ENCODE results near the gene MEGF10.

MEGF10 gene

DNA sequence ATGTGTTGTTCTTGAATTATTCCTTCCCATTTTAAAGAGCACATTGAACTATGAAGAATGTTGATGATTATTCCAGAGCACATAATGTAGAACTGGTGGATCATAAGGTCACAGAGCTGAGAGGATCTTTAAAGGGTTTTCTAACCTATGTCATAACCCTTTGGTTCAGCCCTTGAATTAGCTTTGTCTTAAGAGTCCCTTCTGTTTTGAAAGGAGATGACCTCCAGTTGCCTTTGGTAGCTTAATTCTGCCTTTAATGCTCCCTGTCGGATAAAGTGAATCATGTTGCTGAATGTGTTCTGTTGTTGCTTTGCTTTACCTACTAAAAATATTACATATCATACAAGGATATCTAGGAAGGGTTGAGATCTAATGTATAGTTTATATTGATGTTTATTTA lies 127.8 kb downstream of the MEGF10 start:
- WGBS, 2 experiments, result 100% methylated on average over 1 of the region's 1 CpG; no CpG with 5 or more reads in 1 of the 2 experiments
- no peaks in the 10 kb centered on the region for H3K4me1 ChIP-seq (ENCODE audit: control insufficient read depth, insufficient read depth, low read length)

DNA sequence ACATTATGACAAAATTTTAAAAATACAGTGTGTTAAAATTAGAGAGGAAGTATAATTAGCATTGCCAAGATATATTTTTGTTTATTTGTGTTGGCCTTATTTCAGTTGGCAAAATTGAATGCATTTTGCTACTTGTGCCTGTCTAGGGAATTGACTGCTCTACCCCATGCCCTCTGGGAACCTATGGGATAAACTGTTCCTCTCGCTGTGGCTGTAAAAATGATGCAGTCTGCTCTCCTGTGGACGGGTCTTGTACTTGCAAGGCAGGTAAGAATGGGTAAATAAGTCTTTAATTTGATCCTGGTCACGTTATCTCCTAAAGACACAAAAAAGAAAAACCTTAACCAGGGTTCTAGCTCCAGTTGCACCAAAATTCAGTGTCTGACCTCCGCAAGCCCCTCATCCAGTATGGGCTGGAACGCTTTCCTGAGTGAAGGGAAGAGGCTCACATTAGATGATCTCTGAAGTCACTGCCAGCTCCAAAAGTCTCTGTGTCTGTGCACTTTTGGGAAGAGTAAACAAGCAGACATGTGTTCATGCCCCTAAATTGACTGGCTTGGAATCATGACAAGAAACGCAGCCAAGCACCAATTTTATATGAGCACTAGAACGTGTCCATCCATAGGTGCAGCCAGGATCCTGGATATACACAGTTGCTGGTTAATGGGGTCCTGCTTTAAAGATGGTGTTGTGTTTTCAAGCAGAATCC lies 128.5 kb downstream of the MEGF10 start:
- no peak overlapping the region for H3K27ac ChIP-seq (ENCODE audit: insufficient read depth, low read depth, low read length, poor library complexity, severe bottlenecking)
- H3K9me3 ChIP-seq (ENCODE audit: control insufficient read depth, low read length), result no peaks in the 10 kb centered on the region
- no peaks in the 10 kb centered on the region for H3K36me3 ChIP-seq (ENCODE audit: control insufficient read depth, insufficient read depth, low read length)
- no peaks in the 10 kb centered on the region for H3K4me1 ChIP-seq (ENCODE audit: control insufficient read depth, insufficient read depth, low read length)
- H3K4me3 ChIP-seq (ENCODE audit: insufficient read depth, low read depth, low read length), result no peak overlapping the region
- no peaks in the 10 kb centered on the region for H3K27me3 ChIP-seq (ENCODE audit: control insufficient read depth, insufficient read depth, low read length, poor library complexity, severe bottlenecking)
- WGBS, 2 experiments, result 90 to 94% methylated on average over 7 of the region's 7 CpGs

More for the DNA sequence above, 127.8 kb downstream of the MEGF10 start:
- Histone ChIP-seq H3K27ac (ENCODE audit: insufficient read depth, low read depth, low read length, poor library complexity, severe bottlenecking) (no peak overlapping the region), H3K4me3 (ENCODE audit: insufficient read depth, low read depth, low read length) (no peak overlapping the region), H3K27me3 (ENCODE audit: control insufficient read depth, insufficient read depth, low read length, poor library complexity, severe bottlenecking) (no peaks in the 10 kb centered on the region), H3K9me3 (ENCODE audit: control insufficient read depth, low read length) (no peaks in the 10 kb centered on the region), H3K36me3 (ENCODE audit: control insufficient read depth, insufficient read depth, low read length) (no peaks in the 10 kb centered on the region)

DNA sequence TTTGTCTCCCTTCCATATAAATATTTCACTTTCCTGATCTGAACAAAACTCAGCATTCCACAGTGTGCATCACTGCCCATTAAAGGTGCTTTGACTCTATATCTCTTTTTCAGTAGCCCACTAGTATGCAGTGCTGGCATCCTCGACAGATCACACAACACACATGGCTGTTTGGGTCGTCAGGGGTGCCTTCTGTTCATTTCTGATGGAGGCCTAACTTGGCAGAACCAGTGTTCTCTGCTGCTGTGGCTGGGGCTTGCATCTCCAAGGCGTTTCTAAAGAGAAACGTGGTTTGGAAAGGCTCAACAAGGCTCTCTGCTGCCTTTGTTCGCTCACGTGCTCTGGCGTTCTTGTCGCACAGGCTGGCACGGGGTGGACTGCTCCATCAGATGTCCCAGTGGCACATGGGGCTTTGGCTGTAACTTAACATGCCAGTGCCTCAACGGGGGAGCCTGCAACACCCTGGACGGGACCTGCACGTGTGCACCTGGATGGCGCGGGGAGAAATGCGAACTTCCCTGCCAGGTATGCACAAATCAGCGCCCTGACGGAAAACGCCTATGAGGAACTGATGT lies 129.2 kb downstream of the MEGF10 start:
- no peaks in the 10 kb centered on the region for H3K36me3 ChIP-seq (ENCODE audit: control insufficient read depth, insufficient read depth, low read length)
- H3K27ac ChIP-seq (ENCODE audit: insufficient read depth, low read depth, low read length, poor library complexity, severe bottlenecking), result no peak overlapping the region
- 96 to 97% methylated on average over 18 of the region's 18 CpGs for WGBS, 2 experiments
- H3K27me3 ChIP-seq (ENCODE audit: control insufficient read depth, insufficient read depth, low read length, poor library complexity, severe bottlenecking), result no peaks in the 10 kb centered on the region
- no peaks in the 10 kb centered on the region for H3K4me1 ChIP-seq (ENCODE audit: control insufficient read depth, insufficient read depth, low read length)
- H3K4me3 ChIP-seq (ENCODE audit: insufficient read depth, low read depth, low read length), result no peak overlapping the region
- H3K9me3 ChIP-seq (ENCODE audit: control insufficient read depth, low read length), result no peaks in the 10 kb centered on the region

DNA sequence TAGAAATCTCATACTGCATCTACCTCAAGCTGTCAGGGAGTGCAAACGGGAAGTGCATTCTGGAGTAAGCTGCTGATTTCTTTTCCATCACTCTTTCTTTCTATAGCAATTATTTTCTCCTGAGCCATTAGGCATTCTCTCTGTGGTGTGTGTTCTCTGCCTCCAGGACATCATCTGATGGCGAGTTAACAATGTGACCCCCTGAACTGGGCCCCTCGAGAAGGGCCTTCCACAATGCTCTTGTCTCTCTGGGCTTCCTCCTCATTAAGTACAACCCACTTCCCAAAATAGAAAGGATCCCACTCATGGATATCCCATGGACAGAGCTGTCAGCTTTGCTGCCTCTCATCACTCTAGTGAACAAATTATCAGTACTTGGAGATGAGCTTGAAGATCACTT lies 130.2 kb downstream of the MEGF10 start:
- Histone ChIP-seq H3K4me3 (ENCODE audit: insufficient read depth, low read depth, low read length) (no peak overlapping the region), H3K27me3 (ENCODE audit: control insufficient read depth, insufficient read depth, low read length, poor library complexity, severe bottlenecking) (no peaks in the 10 kb centered on the region), H3K36me3 (ENCODE audit: control insufficient read depth, insufficient read depth, low read length) (no peaks in the 10 kb centered on the region), H3K27ac (ENCODE audit: insufficient read depth, low read depth, low read length, poor library complexity, severe bottlenecking) (no peak overlapping the region), H3K4me1 (ENCODE audit: control insufficient read depth, insufficient read depth, low read length) (peaks cover 3% of the 10 kb centered on the region), H3K9me3 (ENCODE audit: control insufficient read depth, low read length) (no peaks in the 10 kb centered on the region)
- WGBS, 2 experiments, result 74 to 86% methylated on average over 3 of the region's 3 CpGs

DNA sequence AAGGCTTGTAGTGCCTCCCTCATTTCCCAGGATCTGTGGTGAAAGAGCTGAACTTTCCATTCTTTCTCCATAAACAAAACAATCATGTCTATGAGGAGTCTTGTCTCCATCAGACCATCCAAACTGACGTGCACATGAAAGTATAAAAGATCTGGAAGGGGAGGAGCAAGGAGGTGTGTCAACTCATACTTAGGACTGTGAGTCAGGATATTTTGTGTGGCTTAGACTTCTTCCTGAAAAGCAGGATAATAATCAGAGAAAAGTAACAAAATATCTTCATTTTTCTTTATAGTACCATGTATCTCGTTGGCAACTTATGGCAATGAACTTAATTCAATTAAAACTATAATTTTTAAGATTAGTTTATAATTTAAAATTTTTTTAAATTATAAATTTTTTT lies 130.9 kb downstream of the MEGF10 start:
- Histone ChIP-seq H3K9me3 (ENCODE audit: control insufficient read depth, low read length) (no peaks in the 10 kb centered on the region), H3K4me3 (ENCODE audit: insufficient read depth, low read depth, low read length) (no peak overlapping the region), H3K36me3 (ENCODE audit: control insufficient read depth, insufficient read depth, low read length) (no peaks in the 10 kb centered on the region), H3K27me3 (ENCODE audit: control insufficient read depth, insufficient read depth, low read length, poor library complexity, severe bottlenecking) (no peaks in the 10 kb centered on the region), H3K4me1 (ENCODE audit: control insufficient read depth, insufficient read depth, low read length) (peaks cover 3% of the 10 kb centered on the region), H3K27ac (ENCODE audit: insufficient read depth, low read depth, low read length, poor library complexity, severe bottlenecking) (no peak overlapping the region)
- WGBS, 2 experiments, result 100% methylated on average over 1 of the region's 2 CpGs

DNA sequence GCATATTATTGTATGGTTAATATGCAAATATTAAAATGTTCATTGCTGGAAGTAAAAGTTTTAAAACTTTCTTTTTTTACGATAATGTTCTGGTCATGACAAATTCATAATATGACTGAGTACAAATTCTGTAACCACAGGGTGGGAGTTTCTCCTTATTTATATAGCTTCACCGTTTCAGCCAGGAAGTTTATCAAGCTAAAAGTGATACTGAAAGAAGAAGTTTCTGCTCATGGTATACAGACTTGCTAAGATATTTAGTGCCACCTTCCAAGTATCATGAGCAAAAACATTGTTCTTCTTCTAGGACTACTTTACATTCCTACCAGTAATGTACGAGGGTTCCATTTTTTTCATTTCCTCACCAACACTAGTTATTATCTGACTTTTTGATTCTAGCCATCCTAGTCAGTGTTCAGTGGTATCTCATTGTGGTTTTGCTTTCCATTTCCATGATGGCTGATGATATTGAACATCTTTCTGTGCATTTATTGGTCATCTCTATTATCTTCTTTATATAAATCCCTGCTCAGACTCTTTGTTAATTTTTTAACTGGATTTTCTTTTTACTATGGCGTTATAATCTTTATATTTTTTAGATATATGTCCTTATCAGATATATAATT lies 132.7 kb downstream of the MEGF10 start:
- Histone ChIP-seq H3K27me3 (ENCODE audit: control insufficient read depth, insufficient read depth, low read length, poor library complexity, severe bottlenecking) (no peaks in the 10 kb centered on the region), H3K9me3 (ENCODE audit: control insufficient read depth, low read length) (no peaks in the 10 kb centered on the region), H3K4me1 (ENCODE audit: control insufficient read depth, insufficient read depth, low read length) (peaks cover 4% of the 10 kb centered on the region), H3K4me3 (ENCODE audit: insufficient read depth, low read depth, low read length) (no peak overlapping the region), H3K27ac (ENCODE audit: insufficient read depth, low read depth, low read length, poor library complexity, severe bottlenecking) (no peak overlapping the region), H3K36me3 (ENCODE audit: control insufficient read depth, insufficient read depth, low read length) (no peaks in the 10 kb centered on the region)
- WGBS, 2 experiments, result 83 to 95% methylated on average over 2 to 3 of the region's 4 CpGs

DNA sequence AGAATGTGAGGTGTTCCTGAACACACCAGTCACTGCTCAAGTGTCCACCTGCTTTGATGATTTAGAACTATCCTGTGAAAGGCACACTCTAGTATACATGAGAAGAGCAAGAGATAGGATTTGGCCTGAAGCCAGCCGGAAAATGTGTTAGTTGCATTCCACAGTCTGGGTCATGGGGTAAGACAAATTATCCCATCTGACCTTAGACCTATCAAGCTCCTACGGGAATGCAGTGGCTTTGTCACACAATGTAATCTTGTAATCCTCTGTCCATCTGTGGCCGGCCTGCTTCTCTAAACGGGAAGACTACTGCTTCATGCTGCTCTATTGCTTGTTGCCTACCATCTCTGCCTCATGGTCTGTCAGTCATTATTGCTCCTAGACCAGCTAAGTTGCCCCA lies 134.4 kb downstream of the MEGF10 start:
- Histone ChIP-seq H3K4me1 (ENCODE audit: control insufficient read depth, insufficient read depth, low read length) (peaks cover 15% of the 10 kb centered on the region), H3K36me3 (ENCODE audit: control insufficient read depth, insufficient read depth, low read length) (no peaks in the 10 kb centered on the region), H3K9me3 (ENCODE audit: control insufficient read depth, low read length) (no peaks in the 10 kb centered on the region), H3K4me3 (ENCODE audit: insufficient read depth, low read depth, low read length) (no peak overlapping the region), H3K27me3 (ENCODE audit: control insufficient read depth, insufficient read depth, low read length, poor library complexity, severe bottlenecking) (no peaks in the 10 kb centered on the region), H3K27ac (ENCODE audit: insufficient read depth, low read depth, low read length, poor library complexity, severe bottlenecking) (peak overlapping the region; percentile 74)
- WGBS, 2 experiments, result 58 to 69% methylated on average over 4 of the region's 4 CpGs

DNA sequence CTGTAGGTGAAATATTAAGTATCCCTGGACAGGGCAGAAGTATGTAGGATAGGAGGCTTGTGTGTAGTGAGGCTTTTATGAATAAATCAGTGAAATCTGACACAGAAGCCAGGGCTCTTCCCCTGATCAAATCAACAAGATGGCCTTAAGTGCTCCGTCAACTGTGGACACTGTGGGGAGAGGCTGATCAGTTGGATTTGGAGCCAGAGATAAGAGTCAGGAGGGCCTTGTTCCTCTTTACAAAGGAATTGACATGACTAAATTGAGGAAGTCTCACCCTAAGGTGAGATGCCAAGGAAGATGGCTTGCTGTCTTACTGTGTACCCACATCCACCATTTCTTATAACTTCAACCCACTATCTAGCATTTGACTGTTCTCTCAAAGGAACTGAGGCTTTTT lies 135.3 kb downstream of the MEGF10 start:
- peaks cover 15% of the 10 kb centered on the region for H3K4me1 ChIP-seq (ENCODE audit: control insufficient read depth, insufficient read depth, low read length)
- no peak overlapping the region for H3K27ac ChIP-seq (ENCODE audit: insufficient read depth, low read depth, low read length, poor library complexity, severe bottlenecking)
- H3K9me3 ChIP-seq (ENCODE audit: control insufficient read depth, low read length), result no peaks in the 10 kb centered on the region
- WGBS, 2 experiments, result 93 to 100% methylated on average over 1 of the region's 1 CpG
- no peak overlapping the region for H3K4me3 ChIP-seq (ENCODE audit: insufficient read depth, low read depth, low read length)
- H3K36me3 ChIP-seq (ENCODE audit: control insufficient read depth, insufficient read depth, low read length), result no peaks in the 10 kb centered on the region
- no peaks in the 10 kb centered on the region for H3K27me3 ChIP-seq (ENCODE audit: control insufficient read depth, insufficient read depth, low read length, poor library complexity, severe bottlenecking)

DNA sequence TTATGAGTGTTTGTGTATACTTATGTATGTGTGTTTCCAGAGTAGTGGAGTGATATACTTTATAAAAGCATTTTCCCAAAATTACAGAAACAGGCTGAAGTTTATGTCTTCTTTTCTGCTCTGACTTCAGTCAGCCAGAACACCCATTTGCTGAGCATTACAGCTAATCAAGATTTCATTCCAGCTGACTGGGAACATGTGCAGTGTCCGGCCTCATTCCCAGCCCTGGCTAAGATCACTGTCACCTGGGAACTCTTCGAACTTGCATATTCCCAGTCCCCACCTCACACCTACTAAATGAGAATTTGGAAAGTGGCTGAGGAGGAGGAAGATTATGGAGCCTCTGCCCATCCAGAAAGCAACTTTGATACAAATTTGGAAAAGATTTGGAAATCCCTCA lies 136.1 kb downstream of the MEGF10 start:
- no peak overlapping the region for H3K4me3 ChIP-seq (ENCODE audit: insufficient read depth, low read depth, low read length)
- H3K27me3 ChIP-seq (ENCODE audit: control insufficient read depth, insufficient read depth, low read length, poor library complexity, severe bottlenecking), result no peaks in the 10 kb centered on the region
- no peak overlapping the region for H3K27ac ChIP-seq (ENCODE audit: insufficient read depth, low read depth, low read length, poor library complexity, severe bottlenecking)
- no peaks in the 10 kb centered on the region for H3K9me3 ChIP-seq (ENCODE audit: control insufficient read depth, low read length)
- no peaks in the 10 kb centered on the region for H3K36me3 ChIP-seq (ENCODE audit: control insufficient read depth, insufficient read depth, low read length)
- 86 to 95% methylated on average over 2 of the region's 2 CpGs for WGBS, 2 experiments
- H3K4me1 ChIP-seq (ENCODE audit: control insufficient read depth, insufficient read depth, low read length), result peaks cover 15% of the 10 kb centered on the region

DNA sequence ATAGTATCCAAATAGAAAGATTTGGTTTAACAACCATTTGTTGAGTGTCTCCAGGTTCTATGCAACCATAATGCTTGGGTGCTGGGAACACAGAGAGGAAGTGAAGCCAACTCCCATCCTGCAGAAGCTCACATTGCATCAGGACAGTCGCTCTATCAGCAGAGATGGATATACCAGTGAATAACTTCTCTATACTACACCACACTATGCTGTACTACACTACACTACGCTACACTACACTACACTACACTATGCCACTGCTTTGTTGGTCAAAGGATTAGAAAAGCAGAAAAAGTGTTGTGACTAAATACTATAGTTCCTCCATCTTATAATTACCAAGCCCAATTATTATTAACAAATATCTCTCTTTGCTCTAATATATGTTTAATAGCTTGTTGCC lies 137.7 kb downstream of the MEGF10 start:
- Histone ChIP-seq H3K4me3 (ENCODE audit: insufficient read depth, low read depth, low read length) (no peak overlapping the region), H3K27me3 (ENCODE audit: control insufficient read depth, insufficient read depth, low read length, poor library complexity, severe bottlenecking) (no peaks in the 10 kb centered on the region), H3K36me3 (ENCODE audit: control insufficient read depth, insufficient read depth, low read length) (no peaks in the 10 kb centered on the region), H3K9me3 (ENCODE audit: control insufficient read depth, low read length) (no peaks in the 10 kb centered on the region), H3K27ac (ENCODE audit: insufficient read depth, low read depth, low read length, poor library complexity, severe bottlenecking) (no peak overlapping the region), H3K4me1 (ENCODE audit: control insufficient read depth, insufficient read depth, low read length) (peaks cover 15% of the 10 kb centered on the region)
- WGBS, 2 experiments, result 80 to 97% methylated on average over 2 of the region's 2 CpGs

All from ectodermal cell (in vitro differentiated cells).